LNCAP (cell line): ENCODE measurements around the gene ZNF554.

Experiments used
- TF ChIP-seq, protein P1 (sequence below): fragments of 450-650 bp; IDR thresholded peaks from 2 replicates; pipeline ENCODE4 v1.5.1; 2017; ENCODE audit warnings: mild to moderate bottlenecking

The ZNF554 gene

DNA sequence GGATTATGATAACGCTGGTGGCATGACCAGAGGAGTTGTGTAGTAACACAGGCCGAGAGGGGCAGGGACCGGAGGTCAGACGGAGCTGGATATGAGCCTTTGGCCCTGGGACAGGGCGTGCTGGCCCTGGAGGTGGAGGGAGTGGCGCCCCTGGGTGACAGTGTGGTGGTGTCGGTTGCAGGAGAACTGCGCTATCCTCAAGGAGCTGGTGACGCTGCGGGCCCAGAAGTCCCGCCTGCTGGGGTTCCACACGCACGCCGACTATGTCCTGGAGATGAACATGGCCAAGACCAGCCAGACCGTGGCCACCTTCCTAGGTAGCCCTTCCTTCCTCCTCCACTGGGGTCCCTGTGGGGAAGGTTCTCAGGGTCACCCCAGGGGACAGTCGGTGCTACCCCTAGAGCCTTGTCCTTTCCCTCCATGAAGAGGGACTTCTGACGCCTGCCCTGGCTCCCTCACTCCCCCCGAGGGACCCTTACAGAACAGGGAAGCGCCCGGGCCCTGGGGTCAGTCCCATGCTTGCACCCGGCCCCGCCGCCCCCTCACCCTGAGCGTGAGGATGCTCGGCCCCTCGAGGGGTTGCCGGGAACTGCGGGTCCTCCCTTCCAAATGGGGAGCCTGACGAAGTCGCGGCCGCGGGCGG, 12.8 kb upstream of the ZNF554 start:
- TF ChIP-seq, protein P1, sequence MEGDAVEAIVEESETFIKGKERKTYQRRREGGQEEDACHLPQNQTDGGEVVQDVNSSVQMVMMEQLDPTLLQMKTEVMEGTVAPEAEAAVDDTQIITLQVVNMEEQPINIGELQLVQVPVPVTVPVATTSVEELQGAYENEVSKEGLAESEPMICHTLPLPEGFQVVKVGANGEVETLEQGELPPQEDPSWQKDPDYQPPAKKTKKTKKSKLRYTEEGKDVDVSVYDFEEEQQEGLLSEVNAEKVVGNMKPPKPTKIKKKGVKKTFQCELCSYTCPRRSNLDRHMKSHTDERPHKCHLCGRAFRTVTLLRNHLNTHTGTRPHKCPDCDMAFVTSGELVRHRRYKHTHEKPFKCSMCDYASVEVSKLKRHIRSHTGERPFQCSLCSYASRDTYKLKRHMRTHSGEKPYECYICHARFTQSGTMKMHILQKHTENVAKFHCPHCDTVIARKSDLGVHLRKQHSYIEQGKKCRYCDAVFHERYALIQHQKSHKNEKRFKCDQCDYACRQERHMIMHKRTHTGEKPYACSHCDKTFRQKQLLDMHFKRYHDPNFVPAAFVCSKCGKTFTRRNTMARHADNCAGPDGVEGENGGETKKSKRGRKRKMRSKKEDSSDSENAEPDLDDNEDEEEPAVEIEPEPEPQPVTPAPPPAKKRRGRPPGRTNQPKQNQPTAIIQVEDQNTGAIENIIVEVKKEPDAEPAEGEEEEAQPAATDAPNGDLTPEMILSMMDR = no peak

DNA sequence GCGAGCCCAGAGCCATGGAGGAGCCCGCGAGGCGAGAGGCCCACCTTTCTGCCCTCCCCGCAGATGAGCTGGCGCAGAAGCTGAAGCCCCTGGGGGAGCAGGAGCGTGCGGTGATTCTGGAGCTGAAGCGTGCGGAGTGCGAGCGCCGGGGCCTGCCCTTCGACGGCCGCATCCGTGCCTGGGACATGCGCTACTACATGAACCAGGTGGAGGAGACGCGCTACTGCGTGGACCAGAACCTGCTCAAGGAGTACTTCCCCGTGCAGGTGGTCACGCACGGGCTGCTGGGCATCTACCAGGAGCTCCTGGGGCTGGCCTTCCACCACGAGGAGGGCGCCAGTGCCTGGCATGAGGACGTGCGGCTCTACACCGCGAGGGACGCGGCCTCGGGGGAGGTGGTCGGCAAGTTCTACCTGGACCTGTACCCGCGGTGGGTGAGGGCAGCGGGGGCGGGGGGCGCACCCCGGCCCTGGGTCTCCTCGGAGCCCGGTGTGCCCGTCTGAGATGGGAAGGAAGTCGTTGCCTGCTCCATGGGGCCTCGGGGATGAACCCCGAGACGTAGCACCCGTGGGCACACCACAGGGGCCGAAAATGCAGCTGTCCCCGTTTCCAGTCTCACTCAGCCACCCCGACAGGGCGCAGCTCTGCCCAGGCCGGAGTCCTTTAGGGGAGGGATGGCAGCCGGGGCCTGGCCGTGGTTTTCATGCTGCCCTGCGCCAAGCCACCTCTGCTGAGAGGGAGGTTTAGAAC, 12.1 kb upstream of the ZNF554 start:
- TF ChIP-seq, protein P1 = no peak

DNA sequence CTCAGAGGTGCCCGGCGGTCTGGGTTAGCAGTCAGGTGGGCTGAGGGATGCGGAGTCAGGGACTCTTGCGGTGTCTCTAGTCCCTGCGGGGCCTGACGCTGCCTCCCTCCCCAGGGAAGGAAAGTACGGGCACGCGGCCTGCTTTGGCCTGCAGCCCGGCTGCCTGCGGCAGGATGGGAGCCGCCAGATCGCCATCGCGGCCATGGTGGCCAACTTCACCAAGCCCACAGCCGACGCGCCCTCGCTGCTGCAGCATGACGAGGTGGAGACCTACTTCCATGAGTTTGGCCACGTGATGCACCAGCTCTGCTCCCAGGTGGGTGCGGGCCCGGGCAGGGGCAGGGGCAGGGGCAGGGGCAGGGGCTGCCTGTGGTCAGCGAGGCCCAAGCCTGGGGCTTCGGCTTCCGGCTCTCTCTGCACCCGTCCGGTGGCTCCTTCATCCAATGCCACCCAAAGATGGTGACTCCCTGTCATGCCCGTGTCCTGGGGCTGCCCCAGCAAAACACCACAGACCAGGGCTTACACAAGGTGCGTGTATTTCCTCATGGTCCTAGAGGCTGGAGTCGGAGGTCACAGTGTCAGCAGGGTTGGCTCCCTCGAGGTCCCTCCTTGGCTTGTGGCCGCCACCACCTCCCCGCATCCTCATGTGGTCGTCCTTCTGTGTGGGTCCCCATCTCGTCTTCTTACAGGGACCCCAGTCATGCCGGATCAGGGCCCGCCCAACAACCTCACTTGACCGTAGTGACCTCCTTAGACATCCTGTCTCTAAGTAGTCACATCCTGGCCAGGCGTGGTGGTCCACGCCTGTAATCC, 11.3 kb upstream of the ZNF554 start:
- TF ChIP-seq, protein P1 = no peak

DNA sequence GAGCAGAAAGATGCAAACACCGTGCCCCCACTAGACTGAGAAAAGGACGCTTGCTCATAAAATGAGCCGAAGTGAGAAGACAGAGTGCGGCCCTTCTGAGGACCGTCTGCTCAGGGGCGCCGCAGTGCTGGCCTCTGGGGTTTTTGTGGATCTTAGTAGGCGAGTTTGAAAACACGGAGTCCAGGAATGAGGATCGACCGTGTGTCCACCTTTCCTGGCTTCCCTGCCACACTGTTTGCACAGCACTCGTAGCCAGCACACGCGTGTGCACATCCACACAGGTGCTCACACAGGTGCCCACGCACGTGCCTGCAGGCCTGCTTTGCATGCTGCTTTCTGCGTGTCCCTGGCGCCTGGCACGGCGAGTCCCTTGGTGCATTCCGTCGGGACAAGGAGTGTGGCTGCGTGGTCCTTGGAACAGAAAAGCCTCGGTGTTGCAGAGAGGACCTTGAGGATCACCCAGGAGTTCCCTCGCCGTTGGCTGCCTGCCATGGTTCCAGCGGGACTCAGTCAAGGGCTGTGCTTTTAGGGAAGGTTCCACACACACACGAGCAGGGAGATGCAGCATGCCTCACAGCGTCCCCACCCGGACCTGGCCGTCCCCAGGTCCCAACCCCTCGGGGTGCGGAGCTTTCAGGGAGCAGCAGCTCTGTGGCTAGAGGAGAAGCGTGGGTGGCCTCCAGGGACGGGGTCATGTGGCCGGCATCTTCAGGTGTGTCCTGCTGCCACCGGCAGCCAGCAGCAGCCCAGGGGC, 10.1 kb upstream of the ZNF554 start:
- TF ChIP-seq, protein P1 = no peak

DNA sequence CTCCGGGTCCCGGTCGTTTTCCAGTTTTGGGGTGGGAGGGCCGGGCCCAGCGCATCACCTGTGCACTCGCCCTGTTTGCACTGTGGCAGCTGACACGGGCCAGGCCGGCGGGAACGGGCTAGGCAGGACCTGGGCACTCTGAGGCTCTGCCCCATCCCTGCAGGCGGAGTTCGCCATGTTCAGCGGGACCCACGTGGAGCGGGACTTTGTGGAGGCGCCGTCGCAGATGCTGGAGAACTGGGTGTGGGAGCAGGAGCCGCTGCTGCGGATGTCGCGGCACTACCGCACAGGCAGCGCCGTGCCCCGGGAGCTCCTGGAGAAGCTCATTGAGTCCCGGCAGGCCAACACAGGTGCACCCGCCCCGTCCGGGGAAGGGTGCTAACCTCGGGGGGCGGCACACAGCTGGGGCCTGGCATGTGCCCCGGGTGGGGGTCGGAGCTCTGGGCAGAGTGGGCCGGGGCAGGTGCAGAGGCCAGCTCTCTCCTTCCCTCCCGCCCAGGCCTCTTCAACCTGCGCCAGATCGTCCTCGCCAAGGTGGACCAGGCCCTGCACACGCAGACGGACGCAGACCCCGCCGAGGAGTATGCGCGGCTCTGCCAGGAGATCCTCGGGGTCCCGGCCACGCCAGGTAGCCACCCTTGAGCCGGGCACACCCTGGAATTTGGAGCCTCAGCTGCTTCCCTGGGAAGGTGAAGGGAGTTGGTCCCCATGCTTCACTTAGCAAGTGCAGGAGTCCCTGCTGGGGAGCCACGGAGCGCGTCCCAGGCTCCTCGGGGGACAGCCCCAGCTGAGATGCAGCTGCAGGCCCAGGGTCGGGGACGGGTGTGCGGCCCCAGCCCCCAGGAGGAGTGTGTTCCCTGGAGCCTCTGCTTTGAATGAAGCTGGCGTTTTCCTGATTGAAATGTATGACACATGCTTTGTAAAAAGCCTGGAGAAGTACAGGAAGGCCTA, 9.3 kb upstream of the ZNF554 start:
- TF ChIP-seq, protein P1 = no peak

DNA sequence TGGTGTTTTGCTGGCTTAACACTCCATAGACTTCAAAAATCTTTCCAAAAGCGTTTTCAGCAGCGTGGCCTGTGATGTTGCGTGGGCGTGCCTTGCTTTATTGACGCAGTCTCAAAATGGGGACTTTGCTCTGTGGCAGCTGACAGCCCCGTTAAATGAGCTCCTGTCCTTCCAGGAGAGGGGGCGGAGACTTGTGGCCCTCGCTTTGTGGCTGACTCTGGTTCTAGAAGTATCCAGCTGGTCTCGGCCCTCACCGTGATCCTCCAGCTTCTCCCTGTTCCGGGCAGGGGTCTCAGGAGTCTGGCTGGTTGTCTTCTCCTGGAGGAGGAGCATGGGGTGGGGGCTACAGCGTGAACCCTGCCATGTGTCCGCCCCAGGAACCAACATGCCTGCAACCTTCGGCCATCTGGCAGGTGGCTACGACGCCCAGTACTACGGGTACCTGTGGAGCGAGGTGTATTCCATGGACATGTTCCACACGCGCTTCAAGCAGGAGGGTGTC, 8.4 kb upstream of the ZNF554 start:
- TF ChIP-seq, protein P1 = no peak
